SK-N-SH treated with all-trans-retinoic acid at 6 μM for 48 hours (cell line): ENCODE results near the gene TNFRSF13B.
"Not testable (repeated sequence)": the region's sequence is repeated elsewhere in the genome, so short reads cannot be mapped to it uniquely, and the experiment has no call there.

ENCODE experiments used
- ATAC-seq: fragments of 200-7000 bp; cut with Tn5 transposase; 3 replicates; pipeline ENCODE4 v1.9.1; 2020; ENCODE audit warnings: mild to moderate bottlenecking, moderate library complexity
- ARNTL ChIP-seq: fragments of 450-650 bp; formaldehyde crosslinking; IDR thresholded peaks from 2 replicates; pipeline ENCODE4 v1.5.0; 2020; ENCODE audit warnings: low read depth, mild to moderate bottlenecking, moderate library complexity, borderline replicate concordance
- BACH2 ChIP-seq: fragments of 250-450 bp; sonication (Bioruptor Pico); IDR thresholded peaks from 2 replicates; pipeline ENCODE4 v1.9.0; 2021; ENCODE audit warnings: mild to moderate bottlenecking, borderline replicate concordance
- ESRRG ChIP-seq: fragments of 250-450 bp; sonication (Bioruptor Pico); IDR thresholded peaks from 2 replicates; pipeline ENCODE4 v1.6.1; 2021; ENCODE audit warnings: mild to moderate bottlenecking
- GLIS3 ChIP-seq: fragments of 250-450 bp; sonication (Bioruptor Pico); IDR thresholded peaks from 2 replicates; pipeline ENCODE4 v1.5.0; 2020; ENCODE audit warnings: mild to moderate bottlenecking, moderate library complexity
- ISL1 ChIP-seq: fragments of 250-450 bp; sonication (Bioruptor Pico); IDR thresholded peaks from 2 replicates; pipeline ENCODE4 v2.1.2; 2022; ENCODE audit warnings: mild to moderate bottlenecking, moderate library complexity
- OSR1 ChIP-seq: fragments of 250-450 bp; sonication (Bioruptor Pico); IDR thresholded peaks from 2 replicates; pipeline ENCODE4 v1.8.0; 2022; ENCODE audit warnings: moderate library complexity, mild to moderate bottlenecking, inconsistent platforms
- PPARA ChIP-seq: fragments of 250-450 bp; sonication (Bioruptor Pico); IDR thresholded peaks from 2 replicates; pipeline ENCODE4 v1.5.0; 2020; ENCODE audit warnings: mild to moderate bottlenecking, borderline replicate concordance
- RARB ChIP-seq: fragments of 250-450 bp; sonication (Bioruptor Pico); IDR thresholded peaks from 2 replicates; pipeline ENCODE4 v1.8.0; 2021; ENCODE audit warnings: mild to moderate bottlenecking, moderate library complexity
- SNAI2 ChIP-seq: fragments of 250-450 bp; sonication (Bioruptor Pico); IDR thresholded peaks from 2 replicates; pipeline ENCODE4 v1.5.0; 2020; ENCODE audit warnings: mild to moderate bottlenecking, moderate library complexity
- TCF4 ChIP-seq: fragments of 250-450 bp; sonication (Bioruptor Pico); IDR thresholded peaks from 2 replicates; pipeline ENCODE4 v1.8.0; 2021; ENCODE audit warnings: mild to moderate bottlenecking, moderate library complexity, borderline replicate concordance
- TOX ChIP-seq: fragments of 250-450 bp; sonication (Bioruptor Pico); IDR thresholded peaks from 2 replicates; pipeline ENCODE4 v1.8.0; 2021; ENCODE audit warnings: mild to moderate bottlenecking, moderate library complexity, borderline replicate concordance
- ZC3H10 ChIP-seq: fragments of 250-450 bp; sonication (Bioruptor Pico); IDR thresholded peaks from 2 replicates; pipeline ENCODE4 v1.5.1; 2021; ENCODE audit warnings: mild to moderate bottlenecking, moderate library complexity
- ZFP3 ChIP-seq: fragments of 250-450 bp; sonication (Bioruptor Pico); IDR thresholded peaks from 2 replicates; pipeline ENCODE4 v1.5.0; 2020; ENCODE audit warnings: mild to moderate bottlenecking, moderate library complexity
- ZFP30 ChIP-seq: fragments of 450-650 bp; formaldehyde crosslinking; IDR thresholded peaks from 2 replicates; pipeline ENCODE4 v1.5.0; 2022; ENCODE audit warnings: mild to moderate bottlenecking, moderate library complexity
- ZNF565 ChIP-seq: fragments of 450-650 bp; formaldehyde crosslinking; conservative IDR thresholded peaks from 2 replicates; pipeline ENCODE4 v1.5.0; 2020; ENCODE audit warnings: low read depth, mild to moderate bottlenecking, moderate library complexity
- ZNF70 ChIP-seq: fragments of 450-650 bp; formaldehyde crosslinking; IDR thresholded peaks from 2 replicates; pipeline ENCODE4 v1.5.0; 2020; ENCODE audit warnings: mild to moderate bottlenecking, moderate library complexity
- ZNF8 ChIP-seq: fragments of 450-650 bp; formaldehyde crosslinking; IDR thresholded peaks from 2 replicates; pipeline ENCODE4 v1.5.0; 2020; ENCODE audit warnings: mild to moderate bottlenecking, moderate library complexity
- TF ChIP-seq, protein P1 (sequence below): fragments of 250-450 bp; sonication (Bioruptor Pico); IDR thresholded peaks from 2 replicates; pipeline ENCODE4 v1.5.1; 2021; ENCODE audit warnings: mild to moderate bottlenecking, moderate library complexity
- TF ChIP-seq, protein P2 (sequence below): fragments of 250-450 bp; sonication (Bioruptor Pico); IDR thresholded peaks from 2 replicates; pipeline ENCODE4 v1.8.0; 2020; ENCODE audit warnings: mild to moderate bottlenecking, moderate library complexity, borderline replicate concordance
- TF ChIP-seq, protein P3 (sequence below): fragments of 250-450 bp; sonication (Bioruptor Pico); IDR thresholded peaks from 2 replicates; pipeline ENCODE4 v1.5.1; 2020; ENCODE audit warnings: low read depth, mild to moderate bottlenecking, moderate library complexity
- TF ChIP-seq, protein P4 (sequence below): fragments of 250-450 bp; sonication (Bioruptor Pico); IDR thresholded peaks from 2 replicates; pipeline ENCODE4 v1.5.0; 2020; ENCODE audit warnings: mild to moderate bottlenecking, moderate library complexity

The TNFRSF13B gene

DNA sequence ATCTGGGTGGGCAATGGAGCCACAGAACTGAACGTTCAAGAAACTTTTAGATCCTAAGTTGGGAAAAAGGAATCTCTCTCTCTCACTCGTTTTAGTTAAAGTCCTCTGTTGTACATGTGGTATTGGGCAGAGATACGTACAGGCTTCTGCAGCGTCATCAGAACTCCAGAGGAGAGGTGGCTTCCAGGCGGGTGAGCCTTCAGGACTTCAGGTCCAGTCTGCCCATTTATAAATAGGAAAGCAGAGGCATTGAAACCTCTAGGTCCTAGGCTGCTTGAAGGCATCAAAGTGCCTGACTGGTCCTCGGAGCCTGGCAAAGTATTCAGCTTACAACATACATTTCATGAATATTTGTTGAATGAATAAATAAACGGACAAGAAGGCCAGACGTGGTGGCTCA, 8.1 kb upstream of the TNFRSF13B start:
- no peak for ATAC-seq
- no peak for TF ChIP-seq TOX
- TF ChIP-seq, protein P1, sequence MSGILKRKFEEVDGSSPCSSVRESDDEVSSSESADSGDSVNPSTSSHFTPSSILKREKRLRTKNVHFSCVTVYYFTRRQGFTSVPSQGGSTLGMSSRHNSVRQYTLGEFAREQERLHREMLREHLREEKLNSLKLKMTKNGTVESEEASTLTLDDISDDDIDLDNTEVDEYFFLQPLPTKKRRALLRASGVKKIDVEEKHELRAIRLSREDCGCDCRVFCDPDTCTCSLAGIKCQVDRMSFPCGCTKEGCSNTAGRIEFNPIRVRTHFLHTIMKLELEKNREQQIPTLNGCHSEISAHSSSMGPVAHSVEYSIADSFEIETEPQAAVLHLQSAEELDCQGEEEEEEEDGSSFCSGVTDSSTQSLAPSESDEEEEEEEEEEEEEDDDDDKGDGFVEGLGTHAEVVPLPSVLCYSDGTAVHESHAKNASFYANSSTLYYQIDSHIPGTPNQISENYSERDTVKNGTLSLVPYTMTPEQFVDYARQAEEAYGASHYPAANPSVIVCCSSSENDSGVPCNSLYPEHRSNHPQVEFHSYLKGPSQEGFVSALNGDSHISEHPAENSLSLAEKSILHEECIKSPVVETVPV (CRISPR knock-in tag) = no peak
- TF ChIP-seq, protein P2, sequence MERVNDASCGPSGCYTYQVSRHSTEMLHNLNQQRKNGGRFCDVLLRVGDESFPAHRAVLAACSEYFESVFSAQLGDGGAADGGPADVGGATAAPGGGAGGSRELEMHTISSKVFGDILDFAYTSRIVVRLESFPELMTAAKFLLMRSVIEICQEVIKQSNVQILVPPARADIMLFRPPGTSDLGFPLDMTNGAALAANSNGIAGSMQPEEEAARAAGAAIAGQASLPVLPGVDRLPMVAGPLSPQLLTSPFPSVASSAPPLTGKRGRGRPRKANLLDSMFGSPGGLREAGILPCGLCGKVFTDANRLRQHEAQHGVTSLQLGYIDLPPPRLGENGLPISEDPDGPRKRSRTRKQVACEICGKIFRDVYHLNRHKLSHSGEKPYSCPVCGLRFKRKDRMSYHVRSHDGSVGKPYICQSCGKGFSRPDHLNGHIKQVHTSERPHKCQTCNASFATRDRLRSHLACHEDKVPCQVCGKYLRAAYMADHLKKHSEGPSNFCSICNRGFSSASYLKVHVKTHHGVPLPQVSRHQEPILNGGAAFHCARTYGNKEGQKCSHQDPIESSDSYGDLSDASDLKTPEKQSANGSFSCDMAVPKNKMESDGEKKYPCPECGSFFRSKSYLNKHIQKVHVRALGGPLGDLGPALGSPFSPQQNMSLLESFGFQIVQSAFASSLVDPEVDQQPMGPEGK (CRISPR knock-in tag) = no peak
- no peak for TF ChIP-seq ZFP3 (CRISPR knock-in tag)
- TF ChIP-seq TCF4 (CRISPR knock-in tag) = no peak
- TF ChIP-seq OSR1 (CRISPR knock-in tag) = no peak
- TF ChIP-seq, protein P3, sequence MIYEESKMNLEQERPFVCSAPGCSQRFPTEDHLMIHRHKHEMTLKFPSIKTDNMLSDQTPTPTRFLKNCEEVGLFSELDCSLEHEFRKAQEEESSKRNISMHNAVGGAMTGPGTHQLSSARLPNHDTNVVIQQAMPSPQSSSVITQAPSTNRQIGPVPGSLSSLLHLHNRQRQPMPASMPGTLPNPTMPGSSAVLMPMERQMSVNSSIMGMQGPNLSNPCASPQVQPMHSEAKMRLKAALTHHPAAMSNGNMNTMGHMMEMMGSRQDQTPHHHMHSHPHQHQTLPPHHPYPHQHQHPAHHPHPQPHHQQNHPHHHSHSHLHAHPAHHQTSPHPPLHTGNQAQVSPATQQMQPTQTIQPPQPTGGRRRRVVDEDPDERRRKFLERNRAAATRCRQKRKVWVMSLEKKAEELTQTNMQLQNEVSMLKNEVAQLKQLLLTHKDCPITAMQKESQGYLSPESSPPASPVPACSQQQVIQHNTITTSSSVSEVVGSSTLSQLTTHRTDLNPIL (CRISPR knock-in tag) = no peak
- TF ChIP-seq PPARA (CRISPR knock-in tag) = no peak
- TF ChIP-seq RARB (CRISPR knock-in tag) = no peak
- TF ChIP-seq ZNF70 (CRISPR knock-in tag) = no peak
- TF ChIP-seq ARNTL = no peak
- TF ChIP-seq, protein P4, sequence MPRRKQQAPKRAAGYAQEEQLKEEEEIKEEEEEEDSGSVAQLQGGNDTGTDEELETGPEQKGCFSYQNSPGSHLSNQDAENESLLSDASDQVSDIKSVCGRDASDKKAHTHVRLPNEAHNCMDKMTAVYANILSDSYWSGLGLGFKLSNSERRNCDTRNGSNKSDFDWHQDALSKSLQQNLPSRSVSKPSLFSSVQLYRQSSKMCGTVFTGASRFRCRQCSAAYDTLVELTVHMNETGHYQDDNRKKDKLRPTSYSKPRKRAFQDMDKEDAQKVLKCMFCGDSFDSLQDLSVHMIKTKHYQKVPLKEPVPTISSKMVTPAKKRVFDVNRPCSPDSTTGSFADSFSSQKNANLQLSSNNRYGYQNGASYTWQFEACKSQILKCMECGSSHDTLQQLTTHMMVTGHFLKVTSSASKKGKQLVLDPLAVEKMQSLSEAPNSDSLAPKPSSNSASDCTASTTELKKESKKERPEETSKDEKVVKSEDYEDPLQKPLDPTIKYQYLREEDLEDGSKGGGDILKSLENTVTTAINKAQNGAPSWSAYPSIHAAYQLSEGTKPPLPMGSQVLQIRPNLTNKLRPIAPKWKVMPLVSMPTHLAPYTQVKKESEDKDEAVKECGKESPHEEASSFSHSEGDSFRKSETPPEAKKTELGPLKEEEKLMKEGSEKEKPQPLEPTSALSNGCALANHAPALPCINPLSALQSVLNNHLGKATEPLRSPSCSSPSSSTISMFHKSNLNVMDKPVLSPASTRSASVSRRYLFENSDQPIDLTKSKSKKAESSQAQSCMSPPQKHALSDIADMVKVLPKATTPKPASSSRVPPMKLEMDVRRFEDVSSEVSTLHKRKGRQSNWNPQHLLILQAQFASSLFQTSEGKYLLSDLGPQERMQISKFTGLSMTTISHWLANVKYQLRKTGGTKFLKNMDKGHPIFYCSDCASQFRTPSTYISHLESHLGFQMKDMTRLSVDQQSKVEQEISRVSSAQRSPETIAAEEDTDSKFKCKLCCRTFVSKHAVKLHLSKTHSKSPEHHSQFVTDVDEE = no peak
- TF ChIP-seq ESRRG (CRISPR knock-in tag) = no peak
- TF ChIP-seq ISL1 (CRISPR knock-in tag) = no peak
- TF ChIP-seq GLIS3 (CRISPR knock-in tag) = no peak
- TF ChIP-seq BACH2 (CRISPR knock-in tag) = no peak
- TF ChIP-seq ZC3H10 (CRISPR knock-in tag) = no peak
- no peak for TF ChIP-seq ZNF565 (CRISPR knock-in tag)
- TF ChIP-seq SNAI2 (CRISPR knock-in tag) = no peak

DNA sequence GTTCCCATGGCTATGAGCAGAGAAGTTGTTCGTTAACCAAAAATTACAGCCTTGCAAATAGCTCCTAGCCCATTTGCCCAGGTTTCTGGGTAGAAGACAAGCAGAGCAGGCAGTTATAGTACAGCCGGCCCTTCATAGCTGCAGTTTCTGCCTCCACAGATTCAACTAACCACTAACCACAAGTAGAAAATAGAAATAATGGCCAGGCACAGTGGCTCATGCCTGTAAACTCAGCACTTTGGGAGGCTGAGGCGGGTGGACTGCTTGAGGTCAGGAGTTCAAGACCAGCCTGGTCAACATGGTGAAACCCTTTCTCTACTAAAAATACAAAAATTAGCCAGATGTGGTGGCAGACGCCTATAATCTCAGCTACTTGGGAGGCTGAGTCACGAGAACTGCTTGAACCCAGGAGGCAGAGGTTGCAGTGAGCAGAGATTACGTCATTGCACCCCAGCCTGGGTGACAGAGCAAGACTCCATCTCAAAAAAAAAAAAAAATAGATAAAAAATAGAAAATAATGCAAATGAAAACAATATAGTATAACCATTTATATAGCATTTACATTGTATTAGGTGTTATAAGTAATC, 7.4 kb upstream of the TNFRSF13B start:
- not testable (repeated sequence) for ATAC-seq

DNA sequence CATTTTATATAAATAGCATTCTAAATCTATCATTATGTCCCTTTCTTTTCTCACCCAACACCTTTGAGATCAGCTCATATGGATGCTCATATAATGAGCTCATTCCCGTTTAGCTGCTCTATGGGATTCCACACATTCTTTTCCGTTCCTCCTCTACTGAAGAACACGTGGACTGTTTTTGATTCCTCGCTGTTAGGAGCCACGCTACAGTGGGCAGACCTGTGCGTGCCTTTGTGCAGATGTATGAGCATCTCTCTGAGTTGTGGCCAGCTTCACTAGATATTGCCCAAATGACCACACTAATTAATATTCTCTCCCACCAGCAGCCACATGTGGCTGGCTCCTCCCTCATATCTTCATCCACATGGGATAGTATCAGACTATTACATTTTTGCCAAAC, 6.0 kb upstream of the TNFRSF13B start:
- no peak for TF ChIP-seq ZNF565 (CRISPR knock-in tag)
- TF ChIP-seq, protein P3 (CRISPR knock-in tag) = no peak
- no peak for TF ChIP-seq ESRRG (CRISPR knock-in tag)
- no peak for TF ChIP-seq ARNTL
- no peak for TF ChIP-seq ZC3H10 (CRISPR knock-in tag)
- no peak for TF ChIP-seq TOX
- no peak for TF ChIP-seq GLIS3 (CRISPR knock-in tag)
- no peak for TF ChIP-seq TCF4 (CRISPR knock-in tag)
- no peak for TF ChIP-seq OSR1 (CRISPR knock-in tag)
- TF ChIP-seq ZFP3 (CRISPR knock-in tag) = no peak
- TF ChIP-seq PPARA (CRISPR knock-in tag) = no peak
- no peak for TF ChIP-seq ZNF70 (CRISPR knock-in tag)
- no peak for TF ChIP-seq ZNF8 (CRISPR knock-in tag)
- TF ChIP-seq RARB (CRISPR knock-in tag) = no peak
- no peak for TF ChIP-seq BACH2 (CRISPR knock-in tag)
- TF ChIP-seq, protein P1 (CRISPR knock-in tag) = no peak
- no peak for TF ChIP-seq ZFP30 (CRISPR knock-in tag)
- TF ChIP-seq, protein P4 = no peak
- TF ChIP-seq SNAI2 (CRISPR knock-in tag) = no peak
- no peak for TF ChIP-seq ISL1 (CRISPR knock-in tag)
- ATAC-seq = no peak
